ENCODE results near the gene SPINT4. TPM values are rescaled to one million over a fixed set of nuclear protein-coding genes. Genes with fewer than 3 reads are reported as not detected.
A peak's percentile ranks its signal among the peaks of the same experiment; 100 is the strongest.

SPINT4 gene
- total RNA-seq, 6 experiments from 2014 or later: not detected

DNA sequence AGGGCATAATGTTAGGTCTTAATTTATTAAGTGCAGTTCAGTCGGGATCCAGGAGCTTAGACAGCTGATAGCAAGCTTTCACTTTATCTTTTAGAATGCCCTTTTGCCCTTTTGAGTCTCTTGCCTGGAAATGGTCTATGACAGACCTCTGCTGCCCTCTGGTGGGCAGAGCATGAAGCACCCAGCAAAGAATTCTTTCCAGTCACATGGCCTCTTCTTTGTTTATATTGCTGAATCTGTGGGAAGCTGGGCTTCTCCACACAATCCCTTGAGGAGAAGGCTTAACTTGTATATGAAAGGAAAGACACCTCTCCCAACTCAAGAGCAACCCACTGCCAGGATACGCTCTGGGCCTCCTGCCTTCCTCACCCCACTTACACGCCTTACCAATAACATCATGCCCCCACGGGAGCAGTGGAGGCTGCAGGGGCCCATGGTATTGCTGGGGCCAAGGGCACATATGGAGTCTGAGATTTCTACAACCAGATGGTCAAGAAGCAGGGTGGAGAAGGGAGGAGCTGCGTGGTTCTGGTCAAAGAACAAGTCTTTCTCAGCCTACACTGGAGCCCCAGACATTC is 49.1 kb downstream of the SPINT4 start:
- no peaks in the 10 kb centered on the region for H3K9me3 ChIP-seq
- no peak for TF ChIP-seq POLR2A (IDR thresholded peaks at IDR 0.05)
- TF ChIP-seq, protein P1, sequence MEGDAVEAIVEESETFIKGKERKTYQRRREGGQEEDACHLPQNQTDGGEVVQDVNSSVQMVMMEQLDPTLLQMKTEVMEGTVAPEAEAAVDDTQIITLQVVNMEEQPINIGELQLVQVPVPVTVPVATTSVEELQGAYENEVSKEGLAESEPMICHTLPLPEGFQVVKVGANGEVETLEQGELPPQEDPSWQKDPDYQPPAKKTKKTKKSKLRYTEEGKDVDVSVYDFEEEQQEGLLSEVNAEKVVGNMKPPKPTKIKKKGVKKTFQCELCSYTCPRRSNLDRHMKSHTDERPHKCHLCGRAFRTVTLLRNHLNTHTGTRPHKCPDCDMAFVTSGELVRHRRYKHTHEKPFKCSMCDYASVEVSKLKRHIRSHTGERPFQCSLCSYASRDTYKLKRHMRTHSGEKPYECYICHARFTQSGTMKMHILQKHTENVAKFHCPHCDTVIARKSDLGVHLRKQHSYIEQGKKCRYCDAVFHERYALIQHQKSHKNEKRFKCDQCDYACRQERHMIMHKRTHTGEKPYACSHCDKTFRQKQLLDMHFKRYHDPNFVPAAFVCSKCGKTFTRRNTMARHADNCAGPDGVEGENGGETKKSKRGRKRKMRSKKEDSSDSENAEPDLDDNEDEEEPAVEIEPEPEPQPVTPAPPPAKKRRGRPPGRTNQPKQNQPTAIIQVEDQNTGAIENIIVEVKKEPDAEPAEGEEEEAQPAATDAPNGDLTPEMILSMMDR (IDR thresholded peaks at IDR 0.05): peak; percentile 97 to 99 (median 98)
- H3K27me3 ChIP-seq: no peaks in the 10 kb centered on the region
- no peak overlapping the region for H3K4me3 ChIP-seq
- DNase-seq (peak; percentile 75 to 82 (median 78)), ATAC-seq (peak; percentile 96 to 100 (median 98))
- H3K27ac ChIP-seq: no peak overlapping the region
- intact Hi-C loops (cut with DNase I): loop anchor here (10.0 kb wide), 3 partner anchors 176 to 456 kb away; partner anchors contain the start of gene EPPIN (in 1 of the 2)
- H3K4me1 ChIP-seq: peaks cover 0 to 7% (median 0%) of the 10 kb centered on the region in 4 donors
- H3K36me3 ChIP-seq: no peaks in the 10 kb centered on the region
- 26% methylated on average over 5 of the region's 5 CpGs for WGBS (ENCODE audit: insufficient coverage, low coverage, low lambda C conversion rate, missing lambda C conversion rate)

DNA sequence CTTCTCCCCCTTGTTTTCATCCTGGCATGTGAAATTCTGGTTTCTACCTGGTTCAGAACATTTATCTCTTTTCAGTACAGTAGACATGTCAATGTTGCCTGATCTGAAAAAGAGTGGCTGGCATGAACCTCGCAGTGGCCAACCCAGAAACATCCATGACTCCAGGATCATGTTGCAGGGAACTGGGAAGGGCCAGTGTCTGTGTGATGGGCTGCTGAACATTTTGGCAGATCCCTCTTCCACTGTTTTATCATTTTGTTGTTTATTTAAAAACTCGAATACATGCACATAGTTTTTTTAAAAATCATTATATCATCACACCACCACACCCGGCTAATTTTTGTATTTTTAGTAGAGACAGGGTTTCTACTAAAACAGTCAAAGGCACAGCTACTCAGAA is 50.5 kb downstream of the SPINT4 start:
- no peak overlapping the region for H3K27ac ChIP-seq
- no peaks in the 10 kb centered on the region for H3K9me3 ChIP-seq
- intact Hi-C loops (cut with DNase I): loop anchor here (10.0 kb wide), 3 partner anchors 178 to 458 kb away; partner anchors contain the start of gene EPPIN (in 1 of the 2)
- no peaks in the 10 kb centered on the region for H3K27me3 ChIP-seq
- TF ChIP-seq, protein P1 (IDR thresholded peaks at IDR 0.05): no peak
- no peak for TF ChIP-seq POLR2A (IDR thresholded peaks at IDR 0.05)
- ATAC-seq: no peak
- no peak for DNase-seq
- H3K4me1 ChIP-seq: peaks cover 0 to 7% (median 0%) of the 10 kb centered on the region in 4 donors
- WGBS (ENCODE audit: insufficient coverage, low coverage, low lambda C conversion rate, missing lambda C conversion rate): 49% methylated on average over 3 of the region's 3 CpGs
- H3K36me3 ChIP-seq: no peaks in the 10 kb centered on the region
- H3K4me3 ChIP-seq: no peak overlapping the region

DNA sequence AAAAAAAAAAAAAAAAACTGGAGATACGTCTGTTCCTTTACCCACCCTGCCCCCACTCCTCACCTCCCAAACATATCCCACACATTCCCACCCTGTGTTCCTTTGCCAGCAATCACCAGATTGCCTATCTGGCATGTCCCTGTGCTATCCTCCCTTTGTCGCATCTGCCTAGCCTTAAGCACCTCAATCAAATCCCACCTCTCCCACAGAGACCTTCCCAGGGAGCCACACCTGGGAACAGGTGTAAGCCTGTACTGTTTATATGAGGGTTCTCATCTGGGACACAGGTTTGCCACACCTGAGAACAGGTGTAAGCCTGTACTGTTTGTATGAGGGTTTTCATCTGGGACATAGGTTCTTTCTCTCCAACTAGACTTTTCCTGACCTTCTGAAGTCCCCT is 52.8 kb downstream of the SPINT4 start:
- no peaks in the 10 kb centered on the region for H3K9me3 ChIP-seq
- no peaks in the 10 kb centered on the region for H3K36me3 ChIP-seq
- DNase-seq (no peak), ATAC-seq (no peak)
- H3K4me3 ChIP-seq: no peak overlapping the region
- WGBS (ENCODE audit: insufficient coverage, low coverage, low lambda C conversion rate, missing lambda C conversion rate): 51% methylated on average over 2 of the region's 2 CpGs
- peaks cover 0 to 7% (median 0%) of the 10 kb centered on the region in 4 donors for H3K4me1 ChIP-seq
- TF ChIP-seq, protein P1 (IDR thresholded peaks at IDR 0.05): no peak
- no peak for TF ChIP-seq POLR2A (IDR thresholded peaks at IDR 0.05)
- H3K27ac ChIP-seq: no peak overlapping the region
- H3K27me3 ChIP-seq: no peaks in the 10 kb centered on the region
- intact Hi-C loops (cut with DNase I): loop anchor here (10.0 kb wide), 3 partner anchors 180 to 460 kb away; partner anchors contain the start of gene EPPIN (in 1 of the 2)

DNA sequence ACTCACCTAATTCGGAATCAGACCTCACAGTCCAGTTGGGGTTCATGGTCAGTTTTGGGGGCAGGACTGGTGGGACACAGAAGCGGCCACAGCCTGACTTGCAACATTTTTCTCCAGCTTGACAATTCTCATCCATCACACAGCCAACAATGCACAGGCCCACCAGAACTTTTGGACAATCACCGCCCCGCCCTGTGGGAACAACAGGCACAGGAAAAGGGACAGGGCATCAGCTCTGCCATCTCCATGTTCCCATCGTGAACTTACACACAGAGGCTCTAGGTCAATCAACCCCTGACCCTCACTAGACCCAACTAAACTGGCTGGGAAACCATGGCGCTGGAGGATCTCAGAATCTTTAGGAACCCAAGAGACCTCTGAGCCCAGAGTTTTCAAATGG is 53.3 kb downstream of the SPINT4 start:
- Histone ChIP-seq H3K4me1 (peaks cover 0 to 7% (median 0%) of the 10 kb centered on the region in 4 donors), H3K9me3 (no peaks in the 10 kb centered on the region), H3K36me3 (no peaks in the 10 kb centered on the region), H3K27me3 (no peaks in the 10 kb centered on the region), H3K27ac (no peak overlapping the region), H3K4me3 (no peak overlapping the region)
- intact Hi-C loops (cut with DNase I): loop anchor here (10.0 kb wide), 3 partner anchors 181 to 461 kb away; partner anchors contain the start of gene EPPIN (in 1 of the 2)
- TF ChIP-seq, protein P1 (IDR thresholded peaks at IDR 0.05): no peak
- TF ChIP-seq POLR2A (IDR thresholded peaks at IDR 0.05): no peak
- WGBS (ENCODE audit: insufficient coverage, low coverage, low lambda C conversion rate, missing lambda C conversion rate): 77% methylated on average over 4 of the region's 6 CpGs
- ATAC-seq: no peak
- DNase-seq: no peak

Small RNAs within 50 kb of the gene (microRNA-seq; reads per million reads assigned to microRNA genes)
- 0 to 1.3 reads per million in 2 donors for gene MIR3617

Small RNAs within 50 kb of the gene (small RNA-seq; reads per million reads assigned to genes)
- gene MIR3617 (0 reads per million in 2 experiments), gene SPINT5P (0 reads per million in 2 experiments)

Other genes starting within 250 kb of the SPINT4 start
- gene SPINT3, start 206.7 kb upstream of the SPINT4 start, total RNA-seq: not detected
- not detected for gene WFDC6, start 182.9 kb upstream of the SPINT4 start, total RNA-seq
- not detected for gene EPPIN, start 174.9 kb upstream of the SPINT4 start, total RNA-seq
- not detected for gene WFDC8, start 143.1 kb upstream of the SPINT4 start, total RNA-seq
- gene WFDC10A, start 92.6 kb upstream of the SPINT4 start, total RNA-seq: not detected
- not detected for gene WFDC9, start 91.1 kb upstream of the SPINT4 start, total RNA-seq
- not detected for gene WFDC11, start 52.1 kb upstream of the SPINT4 start, total RNA-seq
- not detected for gene WFDC13, start 20.3 kb upstream of the SPINT4 start, total RNA-seq
- not detected for gene WFDC10B, start 17.3 kb upstream of the SPINT4 start, total RNA-seq
- gene WFDC3, start 69.5 kb downstream of the SPINT4 start, total RNA-seq: under 1 TPM in 2 of 6 experiments, not detected in 4; 0.49 to 0.73 TPM
- gene DNTTIP1, start 69.6 kb downstream of the SPINT4 start, total RNA-seq: 10 to 100 TPM in 3 of 6 experiments, 1 to 10 TPM in 3; 7.5 to 15.7 (median 11.3) TPM
- gene UBE2C, start 90.3 kb downstream of the SPINT4 start, total RNA-seq: 1 to 10 TPM in 4 of 6 experiments, under 1 TPM in 1, not detected in 1; 0.66 to 5.8 (median 3.7) TPM
- 1 to 10 TPM in 1 of 6 experiments, under 1 TPM in 2, not detected in 3; 0.37 to 3.5 (median 0.86) TPM for gene TNNC2, start 105.0 kb downstream of the SPINT4 start, total RNA-seq
- 10 to 100 TPM in 2 of 6 experiments, 1 to 10 TPM in 4; 3.4 to 21.8 (median 6.8) TPM for gene SNX21, start 111.5 kb downstream of the SPINT4 start, total RNA-seq
- 10 to 100 TPM; 13.9 to 32.1 (median 19.4) TPM for gene ACOT8, start 135.0 kb downstream of the SPINT4 start, total RNA-seq
- 1 to 10 TPM; 1.7 to 2.7 (median 1.9) TPM for gene ZSWIM3, start 135.3 kb downstream of the SPINT4 start, total RNA-seq
- 1 to 10 TPM; 2.4 to 3.3 (median 3.1) TPM for gene ZSWIM1, start 158.9 kb downstream of the SPINT4 start, total RNA-seq
- gene SPATA25, start 165.3 kb downstream of the SPINT4 start, total RNA-seq: 1 to 10 TPM in 5 of 6 experiments, under 1 TPM in 1; 0.50 to 3.2 (median 2.0) TPM
- gene NEURL2, start 168.9 kb downstream of the SPINT4 start, total RNA-seq: 1 to 10 TPM; 3.6 to 8.8 (median 5.4) TPM
- gene CTSA, start 169.0 kb downstream of the SPINT4 start, total RNA-seq: 100 to 1,000 TPM in 3 of 6 experiments, 10 to 100 TPM in 3; 54.4 to 194 (median 134) TPM
- gene PLTP, start 189.8 kb downstream of the SPINT4 start, total RNA-seq: 10 to 100 TPM in 5 of 6 experiments, 1 to 10 TPM in 1; 9.6 to 70.2 (median 35.6) TPM
- gene PCIF1, start 212.3 kb downstream of the SPINT4 start, total RNA-seq: 10 to 100 TPM in 2 of 6 experiments, 1 to 10 TPM in 4; 7.8 to 12.1 (median 9.5) TPM
- 1 to 10 TPM; 6.5 to 9.3 (median 7.8) TPM for gene ZNF335, start 249.9 kb downstream of the SPINT4 start, total RNA-seq